ENCODE measurements around the gene RAD23B. TPM values are rescaled to one million over a fixed set of nuclear protein-coding genes. Genes with fewer than 3 reads are reported as not detected.

RAD23B gene
- total RNA-seq, 2 experiments from 2014 or later, result 104 to 106 TPM

- Mint-ChIP-seq H3K4me3 (no peak overlapping the region), H3K9me3 (ENCODE audit: insufficient read depth) (no peaks in the 10 kb centered on the region), H3K27ac (no peak overlapping the region), H3K36me3 (ENCODE audit: low read depth) (no peaks in the 10 kb centered on the region), H3K4me1 (ENCODE audit: low read depth) (no peaks in the 10 kb centered on the region), H3K27me3 (ENCODE audit: low read depth) (peaks cover 4% of the 10 kb centered on the region)
- DNase-seq (no peak), ATAC-seq (no peak)
- ChIA-PET POLR2A (no interaction called here), CTCF (no interaction called here)
Measured at GRCh38 chr9:107368696-107369095, 85.6 kb downstream of the RAD23B start.

DNA sequence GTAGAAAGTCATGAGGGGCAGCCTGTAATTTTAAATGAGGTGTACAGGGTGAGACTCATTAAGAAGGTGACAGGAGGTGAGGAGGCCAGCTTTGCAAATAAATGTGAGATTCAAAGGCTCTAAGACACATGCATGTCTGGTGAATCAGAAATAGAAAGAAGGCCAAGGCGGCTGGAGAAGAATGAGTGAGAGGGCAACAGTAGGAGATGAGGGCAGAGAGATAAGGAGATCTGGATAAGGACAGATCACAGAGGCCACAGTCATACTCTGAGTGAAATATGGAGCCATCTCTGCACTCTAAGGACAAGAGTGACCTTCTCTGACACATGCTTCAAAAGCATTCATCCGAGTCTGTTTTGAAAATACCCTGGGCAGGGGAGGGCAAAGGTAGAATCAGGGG is 90.7 kb downstream of the RAD23B start:
- CTCF ChIA-PET, result no interaction called here
- POLR2A ChIA-PET, result no interaction called here
- peaks cover 4% of the 10 kb centered on the region for H3K27me3 Mint-ChIP-seq (ENCODE audit: low read depth)
- H3K27ac Mint-ChIP-seq, result no peak overlapping the region
- ATAC-seq, result no peak
- H3K4me3 Mint-ChIP-seq, result no peak overlapping the region
- H3K4me1 Mint-ChIP-seq (ENCODE audit: low read depth), result no peaks in the 10 kb centered on the region
- DNase-seq, result no peak
- H3K9me3 Mint-ChIP-seq (ENCODE audit: insufficient read depth), result no peaks in the 10 kb centered on the region
- H3K36me3 Mint-ChIP-seq (ENCODE audit: low read depth), result no peaks in the 10 kb centered on the region

DNA sequence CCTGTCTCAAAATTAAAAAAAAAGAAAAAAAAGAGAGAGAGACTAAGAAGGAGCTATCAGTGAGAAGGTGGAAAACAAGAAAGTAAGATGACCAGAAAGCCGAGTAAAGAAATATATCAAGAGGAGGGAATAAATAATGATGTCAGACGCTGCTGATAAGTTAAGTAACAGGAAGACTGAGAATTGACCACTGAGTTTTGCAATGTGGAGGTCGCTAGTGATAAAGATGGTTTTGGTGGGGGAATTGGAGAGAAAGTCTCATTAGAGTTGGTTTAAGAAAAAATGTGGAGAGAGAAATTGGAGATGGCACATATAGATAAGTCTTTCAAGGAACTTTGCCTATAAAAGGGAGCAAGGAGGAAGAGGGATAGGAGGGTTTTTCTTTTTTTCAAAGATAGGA is 91.9 kb downstream of the RAD23B start:
- CTCF ChIA-PET, result no interaction called here
- ATAC-seq (no peak), DNase-seq (no peak)
- Mint-ChIP-seq H3K27ac (no peak overlapping the region), H3K4me3 (no peak overlapping the region), H3K9me3 (ENCODE audit: insufficient read depth) (no peaks in the 10 kb centered on the region), H3K27me3 (ENCODE audit: low read depth) (no peaks in the 10 kb centered on the region), H3K4me1 (ENCODE audit: low read depth) (no peaks in the 10 kb centered on the region), H3K36me3 (ENCODE audit: low read depth) (no peaks in the 10 kb centered on the region)
- POLR2A ChIA-PET, result interaction anchor here (0.6 kb wide), 1 partner anchor 111 kb away, joined by 3 read pairs; no protein-coding TSS in a partner anchor

DNA sequence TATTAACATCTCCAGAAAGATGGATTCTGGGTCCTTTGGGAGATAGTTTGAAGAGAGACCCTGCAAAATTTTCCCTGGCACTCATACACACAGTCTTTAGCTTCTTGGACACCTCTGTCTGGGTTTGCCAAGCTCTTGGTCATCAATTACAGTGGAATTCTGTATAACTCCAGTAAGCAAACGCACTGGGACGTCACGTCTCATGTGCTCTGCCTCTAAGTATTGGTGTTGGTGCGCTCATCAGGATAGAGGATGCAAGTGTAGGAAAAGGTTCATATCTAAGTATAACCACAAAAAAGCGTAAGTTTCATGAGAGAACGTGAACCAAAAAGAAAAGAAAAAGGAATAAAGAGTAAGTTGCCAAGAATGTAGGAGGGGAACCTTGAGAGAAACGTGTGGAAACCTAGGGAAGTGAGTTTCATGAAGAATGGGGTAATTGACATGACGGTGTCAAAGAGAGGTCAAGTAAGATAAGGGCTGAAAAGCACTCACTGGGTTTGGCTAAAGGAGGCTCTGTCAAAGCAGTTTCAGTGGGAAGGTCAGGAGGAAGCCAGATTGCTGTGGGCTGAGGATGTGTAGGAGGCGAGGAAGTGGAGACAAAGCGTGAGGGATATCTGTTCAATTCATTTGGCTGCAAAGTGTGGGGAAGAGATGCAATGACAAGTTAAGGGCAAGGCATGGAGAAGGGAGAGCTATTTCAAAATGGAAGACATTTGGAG is 92.7 kb downstream of the RAD23B start:
- H3K4me3 Mint-ChIP-seq, result no peak overlapping the region
- ATAC-seq, result no peak
- no peak overlapping the region for H3K27ac Mint-ChIP-seq
- no peaks in the 10 kb centered on the region for H3K36me3 Mint-ChIP-seq (ENCODE audit: low read depth)
- CTCF ChIA-PET, result no interaction called here
- peaks cover 4% of the 10 kb centered on the region for H3K27me3 Mint-ChIP-seq (ENCODE audit: low read depth)
- no peaks in the 10 kb centered on the region for H3K9me3 Mint-ChIP-seq (ENCODE audit: insufficient read depth)
- no peak for DNase-seq
- POLR2A ChIA-PET, result no interaction called here
- H3K4me1 Mint-ChIP-seq (ENCODE audit: low read depth), result no peaks in the 10 kb centered on the region

GRCh38 chr9:107378006-107378405 is 94.9 kb downstream of the RAD23B start:
- no peak for DNase-seq
- peaks cover 4% of the 10 kb centered on the region for H3K27me3 Mint-ChIP-seq (ENCODE audit: low read depth)
- ATAC-seq, result no peak
- H3K36me3 Mint-ChIP-seq (ENCODE audit: low read depth), result no peaks in the 10 kb centered on the region
- H3K4me1 Mint-ChIP-seq (ENCODE audit: low read depth), result no peaks in the 10 kb centered on the region
- no peak overlapping the region for H3K27ac Mint-ChIP-seq
- ChIA-PET CTCF (no interaction called here), POLR2A (no interaction called here)
- no peaks in the 10 kb centered on the region for H3K9me3 Mint-ChIP-seq (ENCODE audit: insufficient read depth)
- no peak overlapping the region for H3K4me3 Mint-ChIP-seq

Other genes starting within 250 kb of the RAD23B start
- gene KLF4, start 206.5 kb downstream of the RAD23B start, total RNA-seq, result 1 to 10 TPM; 1.5 to 1.9 TPM

Data from activated CD8-positive, alpha-beta T cell treated with anti-CD3 and anti-CD28 coated beads, Interleukin-2, amount 10 ng/mL, durations not matched to agents 7 days and 5 days (primary cell).